ENCODE data around the gene CCNQ.

Gene CCNQ

DNA sequence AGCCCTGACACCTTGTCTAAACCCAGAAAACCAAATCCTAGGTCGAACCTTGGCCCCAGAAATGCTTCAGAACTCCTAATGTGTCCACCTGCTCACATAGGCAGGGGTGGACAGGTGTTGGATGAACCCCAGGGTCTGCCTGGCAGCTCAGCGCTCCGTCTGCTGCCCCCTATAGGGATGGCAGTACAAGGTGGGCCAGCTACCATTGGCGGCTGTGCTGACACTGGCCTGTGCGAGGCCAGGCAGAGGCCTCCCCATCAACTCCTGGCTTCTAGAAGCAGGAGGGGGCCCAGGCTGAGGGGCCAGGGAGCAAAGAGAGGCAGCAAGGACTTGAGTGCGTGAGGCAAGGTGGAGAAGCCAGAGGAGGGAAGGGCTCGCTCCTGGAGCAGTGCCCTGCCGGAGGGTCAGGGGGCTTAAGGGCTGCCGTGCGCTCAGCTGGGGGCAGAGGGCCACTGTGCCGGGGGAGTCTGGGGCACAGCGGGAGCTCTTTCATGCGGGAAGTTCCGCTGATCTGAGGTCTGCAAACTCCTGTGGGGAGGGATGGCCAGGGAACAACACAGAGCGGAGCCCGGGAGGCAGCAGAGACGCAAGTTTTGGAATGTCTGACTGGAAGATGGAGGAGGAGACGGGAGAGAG lies 20.6 kb downstream of the CCNQ start:
- Histone ChIP-seq H3K36me3 (replicated peaks; ENCODE audit: insufficient read depth, low read length) (no peaks in the 10 kb centered on the region), H3F3A (ENCODE audit: insufficient read depth, low read length) (no peaks in the 10 kb centered on the region), H2AFZ (ENCODE audit: low read length) (no peak overlapping the region), H3K4me2 (ENCODE audit: low read depth, low read length) (no peak overlapping the region), H3K9me2 (replicated peaks; ENCODE audit: insufficient read depth, low read length) (no peaks in the 10 kb centered on the region), H3K4me3 (ENCODE audit: low read length) (no peak overlapping the region), H4K20me1 (ENCODE audit: insufficient read depth, low read length) (no peaks in the 10 kb centered on the region), H3K9ac (ENCODE audit: low read length) (no peak overlapping the region), H3K4me1 (ENCODE audit: low read length) (no peaks in the 10 kb centered on the region), H3K27ac (ENCODE audit: low read length) (no peak overlapping the region), H3K79me2 (ENCODE audit: low read length) (no peaks in the 10 kb centered on the region), H3K9me3 (replicated peaks; ENCODE audit: insufficient read depth, low read length) (no peaks in the 10 kb centered on the region), H3K27me3 (replicated peaks; ENCODE audit: insufficient read depth, low read length) (peaks cover 34% of the 10 kb centered on the region)
- TF ChIP-seq, protein P1, sequence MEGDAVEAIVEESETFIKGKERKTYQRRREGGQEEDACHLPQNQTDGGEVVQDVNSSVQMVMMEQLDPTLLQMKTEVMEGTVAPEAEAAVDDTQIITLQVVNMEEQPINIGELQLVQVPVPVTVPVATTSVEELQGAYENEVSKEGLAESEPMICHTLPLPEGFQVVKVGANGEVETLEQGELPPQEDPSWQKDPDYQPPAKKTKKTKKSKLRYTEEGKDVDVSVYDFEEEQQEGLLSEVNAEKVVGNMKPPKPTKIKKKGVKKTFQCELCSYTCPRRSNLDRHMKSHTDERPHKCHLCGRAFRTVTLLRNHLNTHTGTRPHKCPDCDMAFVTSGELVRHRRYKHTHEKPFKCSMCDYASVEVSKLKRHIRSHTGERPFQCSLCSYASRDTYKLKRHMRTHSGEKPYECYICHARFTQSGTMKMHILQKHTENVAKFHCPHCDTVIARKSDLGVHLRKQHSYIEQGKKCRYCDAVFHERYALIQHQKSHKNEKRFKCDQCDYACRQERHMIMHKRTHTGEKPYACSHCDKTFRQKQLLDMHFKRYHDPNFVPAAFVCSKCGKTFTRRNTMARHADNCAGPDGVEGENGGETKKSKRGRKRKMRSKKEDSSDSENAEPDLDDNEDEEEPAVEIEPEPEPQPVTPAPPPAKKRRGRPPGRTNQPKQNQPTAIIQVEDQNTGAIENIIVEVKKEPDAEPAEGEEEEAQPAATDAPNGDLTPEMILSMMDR (IDR thresholded peaks at IDR 0.05; ENCODE audit: low read length), result no peak
- TF ChIP-seq EZH2 (optimal IDR thresholded peaks at IDR 0.05; ENCODE audit: low read depth, low read length), result no peak
- no peak for TF ChIP-seq EZH2phosphoT487 (IDR thresholded peaks at IDR 0.05; ENCODE audit: low read length)
- DNase-seq, result no peak

DNA sequence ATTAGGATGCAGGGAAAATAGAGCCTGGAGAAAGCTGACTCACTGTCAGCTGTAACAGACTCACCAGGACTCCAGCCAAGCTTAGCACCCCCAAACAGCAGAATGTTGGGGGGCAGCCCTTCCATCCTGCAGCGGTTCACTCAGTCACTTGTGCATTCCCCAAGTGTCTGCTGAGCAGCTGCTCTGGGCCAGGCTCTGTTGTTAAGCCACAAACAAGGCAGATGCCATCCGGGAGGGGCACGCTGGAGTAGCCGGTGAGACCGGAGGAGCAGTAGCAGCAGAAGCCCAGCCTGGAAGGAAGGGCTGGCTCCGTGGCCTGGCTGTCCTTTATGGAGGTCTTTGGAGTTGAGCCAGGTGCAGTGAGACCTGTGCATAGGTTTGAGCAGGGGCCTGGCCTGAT lies 22.0 kb downstream of the CCNQ start:
- no peak for DNase-seq
- H3K4me1 ChIP-seq (ENCODE audit: low read length), result no peaks in the 10 kb centered on the region
- no peak overlapping the region for H2AFZ ChIP-seq (ENCODE audit: low read length)
- H3F3A ChIP-seq (ENCODE audit: insufficient read depth, low read length), result no peaks in the 10 kb centered on the region
- H3K4me3 ChIP-seq (ENCODE audit: low read length), result no peak overlapping the region
- TF ChIP-seq EZH2 (optimal IDR thresholded peaks at IDR 0.05; ENCODE audit: low read depth, low read length), result no peak
- TF ChIP-seq EZH2phosphoT487 (IDR thresholded peaks at IDR 0.05; ENCODE audit: low read length), result no peak
- H3K9me3 ChIP-seq (replicated peaks; ENCODE audit: insufficient read depth, low read length), result no peaks in the 10 kb centered on the region
- H3K9ac ChIP-seq (ENCODE audit: low read length), result no peak overlapping the region
- H3K27ac ChIP-seq (ENCODE audit: low read length), result no peak overlapping the region
- H3K9me2 ChIP-seq (replicated peaks; ENCODE audit: insufficient read depth, low read length), result no peaks in the 10 kb centered on the region
- no peaks in the 10 kb centered on the region for H3K36me3 ChIP-seq (replicated peaks; ENCODE audit: insufficient read depth, low read length)
- H3K27me3 ChIP-seq (replicated peaks; ENCODE audit: insufficient read depth, low read length), result peaks cover 34% of the 10 kb centered on the region
- no peaks in the 10 kb centered on the region for H3K79me2 ChIP-seq (ENCODE audit: low read length)
- no peaks in the 10 kb centered on the region for H4K20me1 ChIP-seq (ENCODE audit: insufficient read depth, low read length)
- no peak overlapping the region for H3K4me2 ChIP-seq (ENCODE audit: low read depth, low read length)

DNA sequence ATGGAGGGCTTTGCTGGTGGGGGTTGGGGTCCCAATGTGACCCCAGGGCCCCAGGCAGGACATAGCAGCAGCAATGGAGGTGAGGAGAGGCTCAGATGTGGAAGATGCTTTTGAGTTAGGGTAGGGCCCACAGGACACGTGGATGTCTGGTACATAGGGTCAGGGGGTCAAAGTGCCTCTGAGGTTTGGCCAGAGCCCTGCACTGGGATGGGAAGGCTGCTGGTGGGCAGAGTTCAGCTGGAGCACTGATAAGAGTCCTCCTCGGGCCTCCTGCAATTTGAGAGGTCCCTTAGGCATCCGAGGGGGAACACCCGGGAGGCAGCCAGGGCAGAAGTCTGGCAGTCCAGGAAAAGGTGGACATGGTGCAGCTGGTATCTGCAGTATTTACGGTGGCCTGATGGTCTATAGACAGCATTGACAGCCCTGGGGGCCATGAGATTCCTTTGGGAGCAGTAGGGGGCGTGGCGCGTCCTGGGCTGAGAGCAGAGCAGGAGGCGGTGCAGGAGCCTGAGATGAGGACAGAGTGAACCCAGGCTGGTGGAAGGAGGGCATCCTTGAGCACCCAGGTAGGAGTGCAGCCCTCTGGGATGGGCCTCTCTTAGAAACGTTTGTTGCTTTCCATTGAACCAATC lies 22.6 kb downstream of the CCNQ start:
- no peaks in the 10 kb centered on the region for H3K79me2 ChIP-seq (ENCODE audit: low read length)
- H3K27me3 ChIP-seq (replicated peaks; ENCODE audit: insufficient read depth, low read length), result peaks cover 34% of the 10 kb centered on the region
- H3K9me3 ChIP-seq (replicated peaks; ENCODE audit: insufficient read depth, low read length), result no peaks in the 10 kb centered on the region
- H3K4me2 ChIP-seq (ENCODE audit: low read depth, low read length), result no peak overlapping the region
- no peaks in the 10 kb centered on the region for H3F3A ChIP-seq (ENCODE audit: insufficient read depth, low read length)
- DNase-seq, result no peak
- no peak overlapping the region for H3K9ac ChIP-seq (ENCODE audit: low read length)
- no peaks in the 10 kb centered on the region for H3K36me3 ChIP-seq (replicated peaks; ENCODE audit: insufficient read depth, low read length)
- H3K9me2 ChIP-seq (replicated peaks; ENCODE audit: insufficient read depth, low read length), result no peaks in the 10 kb centered on the region
- H3K4me3 ChIP-seq (ENCODE audit: low read length), result no peak overlapping the region
- H2AFZ ChIP-seq (ENCODE audit: low read length), result no peak overlapping the region
- H3K27ac ChIP-seq (ENCODE audit: low read length), result no peak overlapping the region
- H4K20me1 ChIP-seq (ENCODE audit: insufficient read depth, low read length), result no peaks in the 10 kb centered on the region
- TF ChIP-seq, protein P1 (IDR thresholded peaks at IDR 0.05; ENCODE audit: low read length), result no peak
- TF ChIP-seq EZH2 (optimal IDR thresholded peaks at IDR 0.05; ENCODE audit: low read depth, low read length) (no peak), EZH2phosphoT487 (IDR thresholded peaks at IDR 0.05; ENCODE audit: low read length) (no peak)
- H3K4me1 ChIP-seq (ENCODE audit: low read length), result no peaks in the 10 kb centered on the region

DNA sequence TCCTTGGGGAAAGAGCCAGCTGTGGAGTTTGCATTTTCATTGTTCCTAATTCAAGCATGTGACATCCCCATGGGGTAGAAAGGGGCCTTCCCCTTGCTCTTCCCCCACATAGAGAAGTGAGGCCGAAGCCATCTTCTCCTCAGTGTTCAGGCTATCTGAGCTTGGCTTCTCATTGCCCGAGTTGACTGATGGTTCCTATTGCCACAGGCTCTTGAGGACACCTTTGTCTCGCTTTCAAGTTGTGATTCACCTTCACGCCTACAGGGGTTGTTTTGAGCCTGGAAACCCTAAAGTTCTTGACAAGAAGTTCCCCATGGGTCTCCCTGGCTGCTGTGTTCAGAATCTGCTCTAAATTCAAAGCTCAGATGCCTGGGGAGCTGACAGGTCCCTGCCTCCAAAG lies 25.0 kb downstream of the CCNQ start:
- Histone ChIP-seq H3K9me2 (replicated peaks; ENCODE audit: insufficient read depth, low read length) (no peaks in the 10 kb centered on the region), H4K20me1 (ENCODE audit: insufficient read depth, low read length) (no peaks in the 10 kb centered on the region), H3K9me3 (replicated peaks; ENCODE audit: insufficient read depth, low read length) (no peaks in the 10 kb centered on the region), H3K4me3 (ENCODE audit: low read length) (no peak overlapping the region), H3K4me2 (ENCODE audit: low read depth, low read length) (no peak overlapping the region), H3K9ac (ENCODE audit: low read length) (no peak overlapping the region), H2AFZ (ENCODE audit: low read length) (no peak overlapping the region), H3F3A (ENCODE audit: insufficient read depth, low read length) (no peaks in the 10 kb centered on the region), H3K36me3 (replicated peaks; ENCODE audit: insufficient read depth, low read length) (no peaks in the 10 kb centered on the region), H3K4me1 (ENCODE audit: low read length) (no peaks in the 10 kb centered on the region), H3K79me2 (ENCODE audit: low read length) (no peaks in the 10 kb centered on the region), H3K27me3 (replicated peaks; ENCODE audit: insufficient read depth, low read length) (peaks cover 26% of the 10 kb centered on the region), H3K27ac (ENCODE audit: low read length) (no peak overlapping the region)
- TF ChIP-seq EZH2 (optimal IDR thresholded peaks at IDR 0.05; ENCODE audit: low read depth, low read length) (no peak), EZH2phosphoT487 (IDR thresholded peaks at IDR 0.05; ENCODE audit: low read length) (no peak)
- TF ChIP-seq, protein P1 (IDR thresholded peaks at IDR 0.05; ENCODE audit: low read length), result no peak
- DNase-seq, result no peak

Measured in MM.1S (cell line).